GM15510 (cell line): ENCODE results near the gene CALD1.

Source experiments
- POLR2A ChIP-seq: IDR thresholded peaks from 3 replicates; pipeline ENCODE4 v1.6.1; 2011; ENCODE audit warnings: borderline replicate concordance; ENCODE audit not compliant: insufficient read length; ENCODE audit errors: extremely low read depth

Gene CALD1

GRCh38 chr7:134922720-134923704 is 143.6 kb downstream of the CALD1 start:
- TF ChIP-seq POLR2A, result no peak

- no peak for TF ChIP-seq POLR2A
Observed at GRCh38 chr7:134925766-134926165, 146.3 kb downstream of the CALD1 start.

GRCh38 chr7:134926396-134926795 is 147.0 kb downstream of the CALD1 start:
- no peak for TF ChIP-seq POLR2A

GRCh38 chr7:134927076-134927475 is 147.6 kb downstream of the CALD1 start:
- no peak for TF ChIP-seq POLR2A

GRCh38 chr7:134927723-134928122 is 148.3 kb downstream of the CALD1 start:
- no peak for TF ChIP-seq POLR2A

GRCh38 chr7:134928554-134928953 is 149.1 kb downstream of the CALD1 start:
- TF ChIP-seq POLR2A, result no peak

- TF ChIP-seq POLR2A, result no peak
Observed at GRCh38 chr7:134931487-134931886, 152.1 kb downstream of the CALD1 start.

- no peak for TF ChIP-seq POLR2A
Observed at GRCh38 chr7:134932707-134933370, 153.4 kb downstream of the CALD1 start.

- TF ChIP-seq POLR2A, result no peak
Observed at GRCh38 chr7:134933460-134934068, 154.1 kb downstream of the CALD1 start.

GRCh38 chr7:134935701-134936100 is 156.3 kb downstream of the CALD1 start:
- TF ChIP-seq POLR2A, result no peak

GRCh38 chr7:134936893-134937510 is 157.6 kb downstream of the CALD1 start:
- TF ChIP-seq POLR2A, result no peak

- TF ChIP-seq POLR2A, result no peak
Observed at GRCh38 chr7:134938141-134938540, 158.7 kb downstream of the CALD1 start.

GRCh38 chr7:134939136-134939535 is 159.7 kb downstream of the CALD1 start:
- no peak for TF ChIP-seq POLR2A

- no peak for TF ChIP-seq POLR2A
Observed at GRCh38 chr7:134940729-134941128, 161.3 kb downstream of the CALD1 start.

GRCh38 chr7:134941185-134941900 is 161.9 kb downstream of the CALD1 start:
- TF ChIP-seq POLR2A, result no peak

- no peak for TF ChIP-seq POLR2A
Observed at GRCh38 chr7:134941952-134942351, 162.5 kb downstream of the CALD1 start.
